HUES6 (cell line): Measurements from ENCODE around the gene GBX1.
A peak's percentile ranks its signal among the peaks of the same experiment; 100 is the strongest.

Experiments
- H3K27ac ChIP-seq: 2 replicates; pipeline ENCODE4 v1.7.0; 2013; ENCODE audit warnings: low read depth, mild to moderate bottlenecking, low read length, inconsistent platforms
- H3K27me3 ChIP-seq: 2 replicates; pipeline ENCODE4 v1.6.1; 2013; ENCODE audit warnings: low read length; ENCODE audit not compliant: control insufficient read depth, insufficient read depth
- H3K36me3 ChIP-seq: 2 replicates; pipeline ENCODE4 v1.6.1; 2013; ENCODE audit warnings: low read length; ENCODE audit not compliant: control insufficient read depth, insufficient read depth
- H3K4me1 ChIP-seq: 2 replicates; pipeline ENCODE4 v1.6.1; 2013; ENCODE audit warnings: low read length; ENCODE audit not compliant: control insufficient read depth, insufficient read depth
- H3K4me3 ChIP-seq: 2 replicates; pipeline ENCODE4 v1.5.1; 2013; ENCODE audit warnings: low read depth, low read length
- H3K9ac ChIP-seq: one replicate; pipeline ENCODE4 v1.6.1; 2013; ENCODE audit warnings: mild to moderate bottlenecking, low read length
- H3K9me3 ChIP-seq: 2 replicates; pipeline ENCODE4 v1.6.1; 2013; ENCODE audit warnings: low read depth, low read length; ENCODE audit not compliant: control insufficient read depth, insufficient read depth

The GBX1 gene

DNA sequence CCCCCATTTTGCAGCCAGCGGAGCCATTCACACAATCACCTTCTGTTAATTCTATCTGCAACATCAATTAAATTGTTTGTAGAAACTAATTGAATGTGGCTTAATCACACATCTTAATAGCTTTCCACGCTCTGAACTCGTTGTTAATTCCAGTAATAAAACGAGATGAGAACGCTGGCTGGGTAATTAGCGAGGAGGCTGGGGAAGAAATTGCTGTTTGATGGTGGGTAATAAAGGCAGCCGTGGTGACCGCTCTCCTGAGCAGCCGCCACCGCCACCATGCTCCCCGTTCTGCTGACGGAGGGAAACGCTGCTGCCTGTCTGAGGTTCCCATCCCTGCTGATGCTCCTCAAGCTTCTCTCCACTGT, 36.3 kb downstream of the GBX1 start:
- peaks cover 74% of the 10 kb centered on the region for H3K36me3 ChIP-seq
- no peak overlapping the region for H3K9ac ChIP-seq
- H3K4me1 ChIP-seq = peaks cover 7% of the 10 kb centered on the region; the same call in 1 of the 2 replicates
- H3K4me3 ChIP-seq = no peak overlapping the region
- H3K27ac ChIP-seq = no peak overlapping the region
- H3K9me3 ChIP-seq = no peaks in the 10 kb centered on the region
- H3K27me3 ChIP-seq = peaks cover 17% of the 10 kb centered on the region; the same call in 1 of the 2 replicates

DNA sequence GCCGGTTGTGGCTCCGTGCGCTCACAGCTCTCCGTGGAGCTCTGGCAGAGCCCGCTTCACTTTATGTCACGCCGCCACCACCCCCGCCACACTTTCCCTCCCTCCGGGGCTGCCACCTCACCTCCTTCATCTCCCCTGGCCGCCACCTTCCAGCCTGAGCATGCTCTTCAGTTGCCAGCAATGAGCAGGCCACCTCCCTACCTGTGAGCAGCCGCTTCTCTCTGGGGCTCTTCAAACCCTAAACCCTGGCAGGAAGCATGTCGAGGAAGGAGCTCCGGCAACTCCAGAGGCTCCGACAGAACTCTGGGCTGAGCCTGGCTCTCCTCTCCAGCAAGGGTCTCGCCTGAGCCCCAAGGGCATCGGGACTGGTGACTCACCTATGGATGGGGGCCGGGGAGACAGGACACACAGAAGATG, 36.7 kb downstream of the GBX1 start:
- H3K36me3 ChIP-seq = peaks cover 70% of the 10 kb centered on the region
- H3K9ac ChIP-seq = no peak overlapping the region
- H3K27me3 ChIP-seq = peaks cover 17% of the 10 kb centered on the region; the same call in 1 of the 2 replicates
- no peak overlapping the region for H3K27ac ChIP-seq
- H3K4me1 ChIP-seq = peaks cover 6% of the 10 kb centered on the region; the same call in 1 of the 2 replicates
- H3K4me3 ChIP-seq = no peak overlapping the region
- H3K9me3 ChIP-seq = no peaks in the 10 kb centered on the region

DNA sequence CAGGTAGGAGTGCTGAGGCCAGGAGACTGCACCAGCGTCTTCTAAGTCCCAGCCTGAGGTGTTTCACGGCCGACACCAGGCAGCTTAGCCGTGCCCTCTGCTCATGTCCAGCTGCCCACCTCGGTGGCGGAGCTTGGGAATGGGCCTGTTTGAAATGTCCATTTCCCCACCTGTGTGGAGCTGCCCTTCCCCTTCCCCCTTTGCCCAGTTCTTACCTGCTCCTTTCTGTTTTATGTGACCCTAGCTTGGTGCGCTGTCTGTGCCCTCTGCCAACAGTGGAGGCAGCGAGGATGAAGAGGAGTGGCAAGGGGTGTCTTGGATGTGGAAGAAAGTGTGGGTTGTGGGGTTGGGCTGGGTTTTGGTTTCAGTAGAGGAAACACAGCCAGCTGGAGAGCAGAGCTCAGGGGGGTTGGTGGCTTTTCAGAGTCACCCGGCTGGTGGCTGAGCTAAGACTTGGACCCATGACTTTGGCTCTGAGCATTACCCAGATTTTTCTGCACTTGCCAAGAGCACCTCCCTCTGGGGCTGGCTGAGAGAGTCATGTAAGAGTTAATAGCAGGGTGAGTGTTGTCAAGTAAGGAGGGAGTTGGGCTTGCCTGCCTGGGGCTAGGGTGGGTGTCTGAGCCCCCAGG, 37.4 kb downstream of the GBX1 start:
- peaks cover 19% of the 10 kb centered on the region for H3K27me3 ChIP-seq
- H3K27ac ChIP-seq = no peak overlapping the region
- peaks cover 9% of the 10 kb centered on the region for H3K4me1 ChIP-seq
- H3K9me3 ChIP-seq = no peaks in the 10 kb centered on the region
- H3K9ac ChIP-seq = no peak overlapping the region
- H3K4me3 ChIP-seq = no peak overlapping the region
- H3K36me3 ChIP-seq = peaks cover 64% of the 10 kb centered on the region

DNA sequence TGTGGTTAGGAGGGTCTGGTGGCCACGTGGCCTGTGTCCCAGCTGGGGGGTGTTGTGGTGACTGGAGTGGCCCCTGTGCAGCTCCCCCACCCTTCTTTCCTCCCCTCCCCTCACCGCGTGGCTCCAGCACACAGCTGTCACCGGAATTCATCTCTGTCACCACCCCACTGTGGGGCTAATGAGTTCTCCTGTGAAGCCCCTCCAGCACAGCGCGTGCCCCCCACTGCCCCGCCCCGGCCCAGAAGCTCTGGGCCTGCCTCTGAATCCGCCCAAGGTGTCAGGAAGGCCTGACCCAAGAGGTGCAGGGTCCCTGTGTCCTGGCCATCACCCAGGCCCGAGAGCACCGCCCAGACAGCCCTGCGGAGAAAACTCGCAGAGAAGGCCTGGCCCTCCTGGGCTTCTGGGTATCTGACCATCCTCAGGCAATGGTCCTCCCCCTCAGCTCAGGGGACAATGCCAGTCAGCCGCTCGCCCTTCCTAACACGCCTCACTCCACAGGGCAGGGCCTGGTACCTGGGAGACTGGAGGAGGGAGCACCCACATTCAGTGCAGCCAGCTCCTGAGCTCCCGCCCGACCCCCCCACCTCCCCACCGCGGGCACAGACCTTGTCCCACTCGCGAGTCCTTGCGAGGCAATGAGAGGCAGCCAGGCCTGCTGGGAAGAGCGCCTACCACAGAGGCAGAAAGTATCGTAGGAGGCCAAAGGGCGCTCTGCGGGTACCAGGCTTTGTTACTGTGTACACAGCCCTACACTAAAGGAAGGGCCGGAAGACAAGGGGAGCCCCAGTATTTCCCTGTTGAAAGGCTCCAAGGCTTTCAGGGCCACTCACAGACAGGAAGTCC, 38.2 kb downstream of the GBX1 start:
- Histone ChIP-seq H3K9ac (no peak overlapping the region), H3K9me3 (no peaks in the 10 kb centered on the region), H3K27ac (no peak overlapping the region), H3K4me1 (peaks cover 14% of the 10 kb centered on the region), H3K36me3 (peaks cover 61% of the 10 kb centered on the region), H3K4me3 (no peak overlapping the region), H3K27me3 (peaks cover 26% of the 10 kb centered on the region)

DNA sequence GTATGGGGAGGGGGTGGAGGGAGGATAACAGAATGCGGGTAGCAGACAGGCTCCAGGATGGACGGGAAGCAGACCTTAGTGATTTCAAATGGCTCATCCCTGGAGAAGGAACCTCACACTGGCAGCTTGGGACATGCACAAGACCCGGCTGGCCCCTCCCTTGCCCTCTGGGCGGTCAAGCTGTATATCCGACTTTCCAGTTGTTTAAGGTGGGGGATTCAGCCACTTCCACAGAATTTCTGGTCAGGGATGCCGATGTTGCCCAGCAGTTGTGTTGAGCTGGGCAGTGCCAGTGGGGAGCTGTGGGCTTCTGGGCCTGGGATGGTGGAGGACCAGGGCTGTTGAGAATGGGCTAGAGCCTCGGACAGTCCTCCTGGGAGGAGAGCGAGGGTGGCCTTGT, 38.8 kb downstream of the GBX1 start:
- Histone ChIP-seq H3K36me3 (peaks cover 57% of the 10 kb centered on the region), H3K4me1 (peaks cover 14% of the 10 kb centered on the region), H3K27me3 (peaks cover 28% of the 10 kb centered on the region), H3K9me3 (no peaks in the 10 kb centered on the region), H3K27ac (no peak overlapping the region), H3K4me3 (no peak overlapping the region), H3K9ac (no peak overlapping the region)

DNA sequence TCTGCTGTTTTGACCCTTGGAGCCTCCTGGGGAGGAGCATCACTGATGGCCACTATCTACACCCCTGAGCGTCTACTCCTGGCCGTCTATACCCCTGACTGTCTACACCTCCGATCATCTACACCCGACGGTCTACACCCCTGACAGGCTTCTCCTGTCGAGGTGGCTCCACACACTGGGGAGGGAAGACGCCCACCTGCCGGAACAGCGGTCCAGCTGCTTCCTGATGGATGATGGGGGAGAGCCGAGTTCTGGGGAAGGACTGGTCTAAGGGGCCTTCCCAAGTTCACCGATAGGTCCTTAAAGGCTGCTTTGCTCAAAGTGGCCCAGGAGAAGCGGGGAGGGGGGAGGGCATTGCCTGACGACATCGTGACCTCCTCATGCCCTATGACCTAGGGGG, 39.4 kb downstream of the GBX1 start:
- no peak overlapping the region for H3K9ac ChIP-seq
- peaks cover 28% of the 10 kb centered on the region for H3K27me3 ChIP-seq
- peaks cover 14% of the 10 kb centered on the region for H3K4me1 ChIP-seq
- no peak overlapping the region for H3K27ac ChIP-seq
- H3K9me3 ChIP-seq = no peaks in the 10 kb centered on the region
- peaks cover 54% of the 10 kb centered on the region for H3K36me3 ChIP-seq
- no peak overlapping the region for H3K4me3 ChIP-seq

DNA sequence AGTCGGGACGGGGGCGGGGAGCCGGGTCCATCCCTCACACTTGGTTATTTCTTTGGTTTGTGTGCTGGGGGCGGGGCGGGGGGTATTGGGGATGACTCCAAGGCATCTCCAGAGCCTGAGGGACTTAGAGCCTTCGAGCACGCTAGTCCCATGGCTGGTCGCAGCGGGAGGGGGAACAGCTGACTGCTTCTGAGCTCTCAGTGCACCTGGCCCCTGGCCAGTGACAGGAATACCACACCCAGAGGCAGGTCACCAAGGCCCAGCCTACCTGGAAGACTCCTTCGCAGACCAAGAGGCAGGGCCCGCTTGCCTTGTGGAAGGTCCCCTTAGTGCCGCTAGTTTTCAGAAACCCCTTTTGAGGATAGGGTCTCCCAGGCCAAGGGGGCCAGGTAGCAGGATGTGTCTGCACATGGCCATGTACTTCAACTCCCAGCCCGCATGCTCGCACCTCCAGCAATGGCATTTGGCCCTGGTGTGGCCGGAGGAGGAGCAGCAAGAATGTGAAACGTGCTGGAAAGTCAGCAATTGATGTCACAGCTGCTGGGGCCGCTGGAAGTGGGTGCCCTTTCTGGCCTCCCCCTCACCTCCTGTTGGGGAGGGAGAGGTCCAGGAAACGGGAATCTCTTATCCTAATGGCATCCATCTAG, 40.9 kb downstream of the GBX1 start:
- H3K9ac ChIP-seq = no peak overlapping the region
- H3K4me3 ChIP-seq = peak overlapping the region; percentile 76
- H3K27ac ChIP-seq = no peak overlapping the region
- peaks cover 14% of the 10 kb centered on the region for H3K4me1 ChIP-seq
- H3K27me3 ChIP-seq = peaks cover 28% of the 10 kb centered on the region
- no peaks in the 10 kb centered on the region for H3K9me3 ChIP-seq
- peaks cover 41% of the 10 kb centered on the region for H3K36me3 ChIP-seq

DNA sequence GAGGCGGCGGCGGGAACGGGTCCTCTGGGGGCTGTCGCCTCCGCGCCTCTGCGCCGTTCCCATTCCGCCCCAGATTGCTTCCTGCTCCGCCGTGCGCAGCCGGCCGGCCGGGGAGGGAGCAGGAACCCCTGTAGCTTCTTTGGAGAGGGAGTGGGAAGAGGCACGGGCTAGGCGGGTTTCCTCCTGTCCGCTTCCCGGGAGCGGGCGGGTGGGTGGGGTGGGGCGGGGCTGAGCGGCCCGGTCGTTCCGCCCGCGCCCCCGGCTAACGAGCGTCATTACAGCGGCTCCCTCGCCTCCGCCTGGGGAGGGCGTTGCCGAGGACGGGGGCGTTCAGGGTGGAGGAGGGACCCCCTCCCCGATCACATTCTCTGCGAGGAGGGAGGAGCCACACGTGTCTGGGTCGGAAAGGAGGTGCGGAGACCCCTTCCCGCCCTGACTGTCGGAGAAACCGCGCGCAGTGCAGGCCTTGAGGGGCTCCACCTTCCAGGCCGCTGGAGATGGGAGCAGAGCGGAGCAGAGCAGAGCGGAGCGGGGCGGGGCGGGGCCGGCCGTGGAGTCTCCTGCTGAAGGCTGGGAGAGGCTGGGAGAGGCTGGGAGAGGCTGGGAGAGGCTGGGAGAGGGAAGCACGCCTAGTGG, 41.5 kb downstream of the GBX1 start:
- Histone ChIP-seq H3K9me3 (no peaks in the 10 kb centered on the region), H3K36me3 (peaks cover 41% of the 10 kb centered on the region), H3K27ac (no peak overlapping the region), H3K27me3 (peaks cover 28% of the 10 kb centered on the region), H3K4me1 (peaks cover 14% of the 10 kb centered on the region), H3K9ac (no peak overlapping the region), H3K4me3 (peak overlapping the region; percentile 76)

DNA sequence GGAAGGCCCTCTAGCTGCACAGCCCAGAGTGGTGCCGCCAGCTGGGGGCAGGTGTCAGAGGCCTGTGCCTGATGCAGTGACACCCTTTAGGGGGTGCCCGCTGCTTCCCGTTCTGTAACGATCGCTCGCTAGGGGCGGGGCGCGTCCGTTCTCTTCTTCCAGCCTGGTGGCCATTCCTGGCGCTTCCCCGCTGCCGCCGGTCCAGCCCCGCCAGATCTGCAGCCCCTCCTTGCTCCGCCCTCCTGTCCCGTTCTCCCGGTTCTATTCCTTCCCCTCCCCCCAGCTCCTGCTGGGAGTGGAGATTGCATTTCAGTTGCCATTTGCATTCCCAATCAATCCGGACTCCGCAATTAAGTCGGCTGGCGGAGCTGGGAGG, 42.0 kb downstream of the GBX1 start:
- Histone ChIP-seq H3K27ac (no peak overlapping the region), H3K9me3 (no peaks in the 10 kb centered on the region), H3K9ac (no peak overlapping the region), H3K36me3 (peaks cover 41% of the 10 kb centered on the region), H3K4me3 (peak overlapping the region; percentile 76), H3K27me3 (peaks cover 28% of the 10 kb centered on the region), H3K4me1 (peaks cover 14% of the 10 kb centered on the region)

DNA sequence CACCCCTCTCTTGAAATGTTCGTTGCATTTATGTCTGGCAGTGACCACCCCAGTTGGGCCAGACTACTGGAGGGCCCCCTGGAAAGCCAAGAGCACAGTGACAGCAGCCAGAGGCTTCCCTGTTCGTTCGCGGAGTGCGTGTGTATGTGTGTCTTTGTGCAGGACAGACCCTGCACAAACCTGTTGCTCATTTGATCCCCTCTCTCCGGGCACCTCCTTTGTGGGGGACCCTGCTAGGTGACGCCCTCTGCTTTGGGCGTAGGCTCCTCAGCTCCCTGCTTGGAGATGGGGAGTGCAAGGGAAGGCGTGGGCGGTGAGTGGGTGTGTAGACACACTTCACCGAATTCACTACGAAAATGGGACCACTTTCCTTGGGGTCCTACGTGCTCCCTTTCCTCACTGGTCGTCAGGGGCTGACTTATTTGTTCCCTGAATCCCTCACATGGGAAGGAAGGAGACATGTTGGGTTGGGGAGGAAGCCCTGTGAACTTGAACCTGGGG, 42.5 kb downstream of the GBX1 start:
- H3K36me3 ChIP-seq = peaks cover 41% of the 10 kb centered on the region
- peak overlapping the region; percentile 76 for H3K4me3 ChIP-seq
- H3K4me1 ChIP-seq = peaks cover 14% of the 10 kb centered on the region
- H3K27ac ChIP-seq = no peak overlapping the region
- H3K27me3 ChIP-seq = peaks cover 28% of the 10 kb centered on the region
- H3K9me3 ChIP-seq = no peaks in the 10 kb centered on the region
- no peak overlapping the region for H3K9ac ChIP-seq
